ENCODE data around the gene KCMF1.

Gene KCMF1

DNA sequence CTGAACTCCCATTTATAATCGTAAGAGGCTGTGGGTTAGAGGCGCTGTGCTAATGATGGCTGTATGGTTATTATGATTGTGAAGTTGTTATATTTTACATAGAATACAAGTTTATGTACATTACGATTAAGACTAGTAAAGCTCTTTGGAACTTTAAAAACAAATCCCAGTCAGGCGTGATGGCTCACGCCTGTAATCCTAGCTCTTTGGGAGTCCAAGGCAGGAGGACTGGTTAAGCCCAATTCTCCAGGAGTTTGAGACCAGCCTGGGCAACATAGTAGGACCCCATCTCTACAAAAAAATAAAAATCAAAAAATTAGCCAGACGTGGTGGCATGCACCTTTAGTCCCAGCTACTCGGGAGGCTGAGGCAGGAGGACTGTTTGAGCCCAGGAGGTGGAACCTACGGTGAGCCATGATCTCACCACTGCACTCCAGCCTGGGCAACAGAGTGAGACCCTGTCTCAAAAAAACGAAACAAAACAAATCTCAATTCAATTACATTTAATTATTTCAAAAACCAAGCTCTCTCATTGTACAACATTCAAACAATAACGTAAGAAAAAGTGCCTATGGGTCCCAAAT lies 23.9 kb upstream of the KCMF1 start:
- TF ChIP-seq, protein P1, sequence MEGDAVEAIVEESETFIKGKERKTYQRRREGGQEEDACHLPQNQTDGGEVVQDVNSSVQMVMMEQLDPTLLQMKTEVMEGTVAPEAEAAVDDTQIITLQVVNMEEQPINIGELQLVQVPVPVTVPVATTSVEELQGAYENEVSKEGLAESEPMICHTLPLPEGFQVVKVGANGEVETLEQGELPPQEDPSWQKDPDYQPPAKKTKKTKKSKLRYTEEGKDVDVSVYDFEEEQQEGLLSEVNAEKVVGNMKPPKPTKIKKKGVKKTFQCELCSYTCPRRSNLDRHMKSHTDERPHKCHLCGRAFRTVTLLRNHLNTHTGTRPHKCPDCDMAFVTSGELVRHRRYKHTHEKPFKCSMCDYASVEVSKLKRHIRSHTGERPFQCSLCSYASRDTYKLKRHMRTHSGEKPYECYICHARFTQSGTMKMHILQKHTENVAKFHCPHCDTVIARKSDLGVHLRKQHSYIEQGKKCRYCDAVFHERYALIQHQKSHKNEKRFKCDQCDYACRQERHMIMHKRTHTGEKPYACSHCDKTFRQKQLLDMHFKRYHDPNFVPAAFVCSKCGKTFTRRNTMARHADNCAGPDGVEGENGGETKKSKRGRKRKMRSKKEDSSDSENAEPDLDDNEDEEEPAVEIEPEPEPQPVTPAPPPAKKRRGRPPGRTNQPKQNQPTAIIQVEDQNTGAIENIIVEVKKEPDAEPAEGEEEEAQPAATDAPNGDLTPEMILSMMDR (conservative IDR thresholded peaks at IDR 0.05; ENCODE audit: low read depth, low read length): no peak
- H3K4me1 ChIP-seq (ENCODE audit: low read depth, poor library complexity, severe bottlenecking): peaks cover 13% of the 10 kb centered on the region
- H3K79me2 ChIP-seq (ENCODE audit: insufficient read depth, low read depth): no peaks in the 10 kb centered on the region
- H4K20me1 ChIP-seq (ENCODE audit: insufficient read depth): no peaks in the 10 kb centered on the region
- H3K27me3 ChIP-seq (ENCODE audit: insufficient read depth, low read depth): no peaks in the 10 kb centered on the region
- no peak overlapping the region for H3K4me3 ChIP-seq (IDR thresholded peaks at IDR 0.05; ENCODE audit: insufficient read depth, low read depth, low read length)
- no peak overlapping the region for H2AFZ ChIP-seq (ENCODE audit: low read depth)
- no peak overlapping the region for H3K4me2 ChIP-seq
- no peaks in the 10 kb centered on the region for H3K36me3 ChIP-seq (ENCODE audit: insufficient read depth)
- H3K27ac ChIP-seq: no peak overlapping the region
- no peak overlapping the region for H3K9ac ChIP-seq

- H3K27ac ChIP-seq: no peak overlapping the region
- peaks cover 35% of the 10 kb centered on the region for H3K4me1 ChIP-seq (ENCODE audit: low read depth, poor library complexity, severe bottlenecking)
- no peaks in the 10 kb centered on the region for H4K20me1 ChIP-seq (ENCODE audit: insufficient read depth)
- no peak overlapping the region for H2AFZ ChIP-seq (ENCODE audit: low read depth)
- H3K79me2 ChIP-seq (ENCODE audit: insufficient read depth, low read depth): no peaks in the 10 kb centered on the region
- H3K36me3 ChIP-seq (ENCODE audit: insufficient read depth): no peaks in the 10 kb centered on the region
- no peak overlapping the region for H3K4me3 ChIP-seq (IDR thresholded peaks at IDR 0.05; ENCODE audit: insufficient read depth, low read depth, low read length)
- H3K9ac ChIP-seq: no peak overlapping the region
- no peaks in the 10 kb centered on the region for H3K27me3 ChIP-seq (ENCODE audit: insufficient read depth, low read depth)
- TF ChIP-seq, protein P1 (conservative IDR thresholded peaks at IDR 0.05; ENCODE audit: low read depth, low read length): no peak
- H3K4me2 ChIP-seq: no peak overlapping the region
These were observed 17.4 kb upstream of the KCMF1 start for GRCh38 chr2:84953535-84953934.

GRCh38 chr2:84954329-84954728 lies 16.6 kb upstream of the KCMF1 start:
- Histone ChIP-seq H4K20me1 (ENCODE audit: insufficient read depth) (no peaks in the 10 kb centered on the region), H3K27me3 (ENCODE audit: insufficient read depth, low read depth) (no peaks in the 10 kb centered on the region), H3K36me3 (ENCODE audit: insufficient read depth) (no peaks in the 10 kb centered on the region), H3K79me2 (ENCODE audit: insufficient read depth, low read depth) (no peaks in the 10 kb centered on the region), H3K4me2 (no peak overlapping the region), H2AFZ (ENCODE audit: low read depth) (no peak overlapping the region), H3K4me1 (ENCODE audit: low read depth, poor library complexity, severe bottlenecking) (peaks cover 43% of the 10 kb centered on the region), H3K9ac (no peak overlapping the region), H3K27ac (no peak overlapping the region), H3K4me3 (IDR thresholded peaks at IDR 0.05; ENCODE audit: insufficient read depth, low read depth, low read length) (no peak overlapping the region)
- TF ChIP-seq, protein P1 (conservative IDR thresholded peaks at IDR 0.05; ENCODE audit: low read depth, low read length): no peak

DNA sequence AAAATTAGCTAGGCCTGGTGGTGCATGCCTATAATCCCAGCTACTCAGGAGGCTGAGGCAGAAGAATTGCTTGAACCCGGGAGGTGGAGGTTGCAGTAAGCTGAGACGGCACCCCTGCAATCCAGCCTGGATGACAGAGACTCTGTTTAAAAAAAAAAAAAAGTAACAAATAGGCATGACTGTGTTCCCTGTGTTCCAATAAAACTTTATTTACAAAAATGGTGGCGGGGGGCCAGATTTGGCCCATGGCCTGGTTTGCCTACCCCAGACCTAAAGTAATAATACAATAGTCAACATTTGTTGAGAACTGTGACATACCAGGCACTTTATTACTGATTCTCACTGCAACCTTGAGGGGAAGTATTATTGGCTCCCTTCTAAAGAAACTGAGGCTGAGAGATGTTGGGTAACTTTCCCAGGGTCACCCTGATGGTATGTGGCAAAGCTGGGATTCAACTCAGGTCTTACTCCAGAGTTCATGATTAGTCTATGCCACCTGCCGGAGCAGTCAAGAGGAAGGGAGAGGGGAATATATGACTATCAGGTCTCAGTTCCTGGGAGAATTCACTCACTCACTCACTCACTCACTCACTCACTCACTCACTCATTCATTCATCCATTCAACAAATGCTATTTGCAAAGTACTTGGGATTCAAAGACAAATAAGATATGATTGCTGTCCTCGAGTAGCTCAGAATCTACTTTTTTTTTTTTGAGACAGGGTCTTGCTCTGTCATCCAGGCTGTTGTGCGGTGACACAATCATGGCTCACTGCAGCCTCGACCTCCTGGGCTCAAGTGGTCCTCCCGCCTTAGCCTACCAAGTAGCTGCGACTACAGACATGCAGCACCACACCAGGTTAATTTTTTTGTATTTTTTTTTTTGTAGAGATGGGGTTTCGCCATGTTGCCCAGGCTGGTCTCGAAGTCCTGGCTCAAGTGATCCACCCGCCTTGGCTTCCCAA lies 14.3 kb upstream of the KCMF1 start:
- TF ChIP-seq, protein P1 (conservative IDR thresholded peaks at IDR 0.05; ENCODE audit: low read depth, low read length): no peak
- no peaks in the 10 kb centered on the region for H3K36me3 ChIP-seq (ENCODE audit: insufficient read depth)
- H3K9ac ChIP-seq: no peak overlapping the region; the same call in 1 of the 2 replicates
- no peak overlapping the region for H3K4me3 ChIP-seq (IDR thresholded peaks at IDR 0.05; ENCODE audit: insufficient read depth, low read depth, low read length)
- no peak overlapping the region for H2AFZ ChIP-seq (ENCODE audit: low read depth)
- peak overlapping the region; percentile 97; the same call in 1 of the 2 replicates for H3K27ac ChIP-seq
- H4K20me1 ChIP-seq (ENCODE audit: insufficient read depth): no peaks in the 10 kb centered on the region
- H3K4me1 ChIP-seq (ENCODE audit: low read depth, poor library complexity, severe bottlenecking): peaks cover 65% of the 10 kb centered on the region
- no peaks in the 10 kb centered on the region for H3K27me3 ChIP-seq (ENCODE audit: insufficient read depth, low read depth)
- peak overlapping the region; percentile 83; the same call in 1 of the 2 replicates for H3K4me2 ChIP-seq
- H3K79me2 ChIP-seq (ENCODE audit: insufficient read depth, low read depth): no peaks in the 10 kb centered on the region

All from KMS-11 (cell line).